DOHH2 (cell line): ENCODE data around the gene PCYT1A.

Experiments used
- CTCF ChIP-seq: fragments of 200-600 bp; sonication (generic); IDR thresholded peaks from one replicate; pipeline ENCODE4 v1.5.1; 2014; ENCODE audit warnings: antibody characterized with exemption, mild to moderate bottlenecking, low read depth, low read length; ENCODE audit not compliant: poor library complexity, severe bottlenecking
- EZH2phosphoT487 ChIP-seq: fragments of 200-600 bp; sonication (generic); IDR thresholded peaks from 2 replicates; pipeline ENCODE4 v1.6.1; 2017; ENCODE audit warnings: borderline replicate concordance, mild to moderate bottlenecking, antibody characterized with exemption, low read length, moderate library complexity, mixed read lengths

GRCh38 chr3:196192036-196192523 is 95.4 kb downstream of the PCYT1A start:
- TF ChIP-seq CTCF (peak; percentile 15), EZH2phosphoT487 (no peak)
